HG03175 (cell line): ENCODE measurements around the gene RND3.
A peak's percentile ranks its signal among the peaks of the same experiment; 100 is the strongest.

Experiments
- ATAC-seq: cut with Tn5 transposase; IDR thresholded peaks from one replicate; pipeline ENCODE4 v1.9.1; 2021; ENCODE audit warnings: mild to moderate bottlenecking, moderate library complexity; ENCODE audit not compliant: unreplicated experiment

Gene RND3

GRCh38 chr2:150476809-150477302 lies 10.6 kb downstream of the RND3 start:
- ATAC-seq: no peak

GRCh38 chr2:150476286-150476685 lies 11.2 kb downstream of the RND3 start:
- ATAC-seq: no peak

GRCh38 chr2:150475479-150476250 lies 11.8 kb downstream of the RND3 start:
- ATAC-seq: no peak

GRCh38 chr2:150474326-150475074 lies 13.0 kb downstream of the RND3 start:
- ATAC-seq: no peak

- ATAC-seq: no peak
Measured at GRCh38 chr2:150473767-150474166, 13.7 kb downstream of the RND3 start.

- peak; percentile 71 for ATAC-seq
Measured at GRCh38 chr2:150472511-150472899, 15.0 kb downstream of the RND3 start.

- peak; percentile 36 for ATAC-seq
Measured at GRCh38 chr2:150471813-150472510, 15.5 kb downstream of the RND3 start.

- no peak for ATAC-seq
Measured at GRCh38 chr2:150470435-150470834, 17.0 kb downstream of the RND3 start.

- no peak for ATAC-seq
Measured at GRCh38 chr2:150469706-150470274, 17.7 kb downstream of the RND3 start.

- ATAC-seq: no peak
Measured at GRCh38 chr2:150468350-150468960, 19.0 kb downstream of the RND3 start.

GRCh38 chr2:150467621-150467963 lies 19.9 kb downstream of the RND3 start:
- ATAC-seq: no peak

GRCh38 chr2:150466741-150467620 lies 20.5 kb downstream of the RND3 start:
- ATAC-seq: no peak

GRCh38 chr2:150465703-150466569 lies 21.5 kb downstream of the RND3 start:
- ATAC-seq: no peak

- ATAC-seq: no peak
Measured at GRCh38 chr2:150464986-150465385, 22.5 kb downstream of the RND3 start.

GRCh38 chr2:150464270-150464669 lies 23.2 kb downstream of the RND3 start:
- no peak for ATAC-seq

- ATAC-seq: no peak
Measured at GRCh38 chr2:150462770-150463169, 24.7 kb downstream of the RND3 start.

- no peak for ATAC-seq
Measured at GRCh38 chr2:150459281-150459680, 28.2 kb downstream of the RND3 start.

GRCh38 chr2:150450765-150451164 lies 36.7 kb downstream of the RND3 start:
- no peak for ATAC-seq

GRCh38 chr2:150449856-150450255 lies 37.6 kb downstream of the RND3 start:
- no peak for ATAC-seq
